Fibroblast of skin of left quadriceps (primary cell): ENCODE data around the gene PSMG3.
"Not testable (repeated sequence)": the region's sequence is repeated elsewhere in the genome, so short reads cannot be mapped to it uniquely, and the experiment has no call there.

ENCODE experiments used
- DNase-seq, 2 experiments: peaks; one replicate each; pipeline ENCODE4 v3.0.0-alpha.2; 2013; ENCODE audit warnings: low read depth in 2 of 2

The PSMG3 gene

DNA sequence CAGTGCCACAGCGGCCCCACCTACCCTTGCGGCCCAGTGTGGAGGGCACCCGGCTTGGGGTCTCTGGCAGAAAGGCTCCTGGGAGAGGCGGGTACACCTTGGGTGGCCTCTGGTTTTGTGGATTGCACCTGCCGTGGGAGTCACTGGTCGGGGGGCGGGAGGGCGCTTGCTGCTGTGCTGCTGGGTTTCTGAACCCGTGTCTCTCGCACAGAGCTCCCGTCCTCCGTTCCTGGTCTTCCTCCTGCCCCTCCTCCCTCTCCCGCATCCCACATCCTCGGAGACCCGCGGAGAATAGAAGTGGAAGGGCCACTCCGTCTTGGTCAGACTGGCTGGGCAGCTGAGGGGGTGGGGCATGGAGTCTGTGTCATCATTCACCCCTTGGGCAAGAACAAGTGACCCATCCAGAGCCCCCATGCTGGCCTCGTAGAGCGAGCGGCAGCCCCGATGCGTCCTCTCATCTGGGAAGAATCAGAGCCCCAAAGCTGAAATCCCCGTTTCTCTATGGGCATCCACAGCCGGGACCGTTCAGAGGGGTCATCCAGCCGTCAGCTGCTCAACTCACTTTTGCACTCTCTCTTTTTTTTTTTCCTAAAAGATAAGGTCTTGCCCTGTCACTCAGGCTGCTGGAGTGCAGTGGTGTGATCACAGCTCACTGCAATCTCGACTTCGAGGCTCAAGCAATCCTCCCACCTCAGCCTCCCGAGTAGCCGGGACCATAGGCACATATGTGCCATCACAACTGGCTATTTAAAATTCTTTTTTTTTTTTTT is 35.3 kb downstream of the PSMG3 start:
- no peak for DNase-seq

DNA sequence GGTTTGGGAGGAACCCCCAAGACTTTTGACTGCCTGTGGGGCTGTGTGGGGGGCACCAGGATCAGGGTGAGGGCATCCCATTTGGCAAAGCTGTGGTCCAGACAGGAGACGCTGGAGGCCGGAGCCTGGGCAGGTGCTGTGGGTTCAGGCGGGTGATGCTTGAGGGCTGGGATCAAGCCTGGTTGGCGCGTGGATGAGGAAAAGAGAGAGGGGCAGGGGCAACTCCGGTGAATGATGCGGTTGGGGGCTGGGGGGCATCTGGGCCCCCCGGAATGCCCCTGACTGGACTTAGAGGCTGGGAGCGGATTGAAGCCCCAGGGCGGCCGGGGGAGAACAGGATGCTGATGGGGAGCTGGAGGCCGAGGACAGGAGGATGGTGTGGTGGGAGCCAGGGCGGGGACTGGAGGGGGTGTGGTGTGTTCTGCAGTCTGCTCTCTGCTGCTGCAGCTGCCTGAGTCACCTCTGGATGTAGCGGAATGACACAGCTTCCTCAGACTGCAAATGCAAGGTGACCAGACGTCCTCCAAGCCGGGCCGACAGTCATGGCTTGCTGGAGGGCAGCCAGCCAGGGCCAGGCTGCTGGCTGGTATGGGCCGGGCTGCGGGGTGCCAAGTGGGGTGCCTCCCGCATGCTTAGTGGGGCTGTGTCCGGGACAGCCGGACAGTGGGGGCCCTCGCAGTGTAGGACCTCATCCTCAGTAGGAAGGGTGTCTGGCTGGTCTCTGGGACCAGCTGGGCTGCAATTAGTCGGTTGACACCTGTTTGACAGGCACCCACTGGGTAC is 36.1 kb downstream of the PSMG3 start:
- DNase-seq: peak in 1 of 2 experiments; percentile 18

DNA sequence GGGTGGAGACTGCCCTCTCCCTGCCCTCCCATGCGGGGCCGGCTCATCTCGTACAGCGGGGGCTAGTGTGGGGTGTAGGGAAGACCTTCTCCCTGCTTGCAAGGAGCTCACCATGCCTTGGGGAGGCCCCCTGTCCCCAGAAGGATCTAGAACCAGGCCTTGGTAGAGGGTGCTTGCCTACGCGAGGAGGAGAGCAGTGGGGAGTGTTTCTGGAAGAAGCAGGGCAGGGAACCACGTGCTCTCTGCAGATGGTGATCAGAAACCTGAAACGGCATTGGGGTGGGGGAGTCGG is 36.6 kb downstream of the PSMG3 start:
- DNase-seq: no peak

DNA sequence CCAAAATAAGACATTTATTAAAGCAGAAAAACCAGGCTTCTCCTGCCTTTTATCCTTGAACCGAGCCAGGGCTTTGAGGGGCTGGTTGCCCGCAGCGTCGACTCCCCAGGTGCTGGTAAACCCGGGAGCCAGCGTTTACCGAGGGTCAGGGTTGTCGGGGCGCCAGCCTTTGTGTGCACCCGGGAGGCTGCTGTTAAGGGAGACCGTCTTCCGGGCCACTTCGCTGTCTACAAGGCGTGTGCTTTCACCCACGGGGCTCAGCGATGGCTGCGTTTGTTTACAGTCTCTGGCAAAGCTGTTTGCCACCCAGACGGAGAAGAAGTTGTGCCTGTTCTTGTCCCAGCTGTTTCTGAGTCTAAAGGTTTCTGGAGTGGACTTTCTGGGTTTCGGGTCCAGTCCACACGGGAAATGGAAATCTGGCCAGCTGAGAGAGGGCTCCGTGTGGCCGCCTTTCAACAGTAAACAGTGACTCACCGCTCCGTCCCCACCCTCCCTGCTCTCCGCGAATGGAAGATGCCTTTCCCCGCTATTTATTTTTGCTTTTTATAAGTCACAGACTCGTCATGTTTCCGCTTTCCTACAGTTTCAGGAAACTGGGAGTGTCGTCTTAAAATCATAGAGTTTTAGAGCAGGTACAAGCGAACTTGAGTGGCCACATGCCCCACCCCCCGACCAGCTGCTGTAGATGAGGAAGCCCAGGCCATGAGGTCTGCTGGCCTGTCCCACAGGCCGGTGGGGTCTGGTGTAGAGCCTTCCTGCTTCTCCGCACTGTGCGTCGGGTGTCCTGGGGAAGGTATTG is 37.2 kb downstream of the PSMG3 start:
- DNase-seq: peak; percentile 40 to 46

DNA sequence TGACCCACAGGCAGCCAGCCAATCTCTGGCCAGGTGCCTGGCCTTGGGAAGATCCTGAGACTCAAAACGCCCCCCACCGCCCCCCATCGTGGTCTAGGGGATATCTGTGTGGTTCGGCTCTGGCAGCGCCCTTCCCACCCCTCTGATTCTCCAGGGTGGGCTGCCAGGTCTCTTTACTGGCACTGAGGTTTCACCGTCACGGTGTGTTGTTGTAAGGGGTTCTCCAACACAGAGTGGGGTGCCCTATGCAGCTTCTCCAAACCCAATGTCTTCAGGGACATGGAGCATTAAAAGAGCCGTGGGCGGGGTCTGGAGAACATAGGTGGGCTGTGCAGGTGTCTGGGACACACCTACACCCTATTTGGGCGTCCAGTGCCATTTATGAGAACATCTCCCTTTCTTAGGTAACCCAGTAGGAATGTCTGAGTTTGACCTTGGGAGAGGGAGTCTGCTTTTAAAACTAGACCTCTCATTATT is 37.8 kb downstream of the PSMG3 start:
- no peak for DNase-seq

DNA sequence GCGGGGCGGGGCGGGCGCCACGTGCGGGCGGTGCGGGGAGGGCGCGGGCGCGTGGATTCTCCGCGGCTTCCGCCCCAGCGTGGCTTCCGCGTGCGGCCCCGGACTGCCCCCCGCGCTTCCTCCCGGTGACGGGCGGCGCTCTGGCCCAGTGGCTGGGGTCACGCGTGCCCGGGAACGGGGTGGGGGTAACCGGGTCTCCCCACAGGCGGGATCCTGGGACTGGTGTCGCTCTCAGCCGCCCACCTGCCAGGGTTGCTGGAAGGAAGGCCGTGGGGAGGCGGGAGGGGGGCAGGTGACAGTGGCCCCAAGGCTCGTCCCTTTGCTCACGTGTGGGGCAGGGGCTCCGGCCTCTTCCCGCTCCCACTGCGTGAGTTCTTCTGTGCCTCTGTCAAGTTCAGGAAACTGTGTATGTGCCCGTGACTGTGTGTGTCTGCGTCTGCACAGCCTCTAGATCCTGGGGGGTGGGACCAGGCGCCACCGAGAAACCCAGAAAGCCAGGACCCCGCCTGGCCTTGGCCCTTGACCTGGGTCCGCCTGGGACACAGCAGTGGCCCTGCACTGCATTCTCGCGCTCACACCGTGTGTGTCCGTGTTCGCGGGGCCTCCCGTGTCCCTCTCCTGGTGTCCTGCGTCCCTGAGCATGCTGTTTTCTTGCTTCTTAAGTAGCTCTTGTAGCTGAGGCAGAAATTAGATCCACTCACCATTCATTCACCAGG is 38.4 kb downstream of the PSMG3 start:
- no peak for DNase-seq

DNA sequence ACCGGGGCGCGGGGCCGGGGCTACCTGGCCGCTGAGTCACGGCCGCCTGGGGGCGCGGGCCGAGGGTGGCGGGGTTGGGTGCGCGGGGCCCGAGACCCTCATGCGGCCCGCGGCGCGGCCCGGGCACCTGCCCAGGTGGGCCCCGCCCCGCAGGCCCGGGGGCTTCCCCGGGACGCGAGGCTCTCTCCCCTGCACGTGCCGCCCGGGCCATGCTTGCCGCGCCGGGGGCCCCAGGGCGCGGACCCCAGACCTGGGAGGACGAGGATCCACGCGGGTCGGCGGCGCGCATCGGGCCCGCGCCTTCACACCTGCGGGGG is 38.9 kb downstream of the PSMG3 start:
- DNase-seq: no peak

DNA sequence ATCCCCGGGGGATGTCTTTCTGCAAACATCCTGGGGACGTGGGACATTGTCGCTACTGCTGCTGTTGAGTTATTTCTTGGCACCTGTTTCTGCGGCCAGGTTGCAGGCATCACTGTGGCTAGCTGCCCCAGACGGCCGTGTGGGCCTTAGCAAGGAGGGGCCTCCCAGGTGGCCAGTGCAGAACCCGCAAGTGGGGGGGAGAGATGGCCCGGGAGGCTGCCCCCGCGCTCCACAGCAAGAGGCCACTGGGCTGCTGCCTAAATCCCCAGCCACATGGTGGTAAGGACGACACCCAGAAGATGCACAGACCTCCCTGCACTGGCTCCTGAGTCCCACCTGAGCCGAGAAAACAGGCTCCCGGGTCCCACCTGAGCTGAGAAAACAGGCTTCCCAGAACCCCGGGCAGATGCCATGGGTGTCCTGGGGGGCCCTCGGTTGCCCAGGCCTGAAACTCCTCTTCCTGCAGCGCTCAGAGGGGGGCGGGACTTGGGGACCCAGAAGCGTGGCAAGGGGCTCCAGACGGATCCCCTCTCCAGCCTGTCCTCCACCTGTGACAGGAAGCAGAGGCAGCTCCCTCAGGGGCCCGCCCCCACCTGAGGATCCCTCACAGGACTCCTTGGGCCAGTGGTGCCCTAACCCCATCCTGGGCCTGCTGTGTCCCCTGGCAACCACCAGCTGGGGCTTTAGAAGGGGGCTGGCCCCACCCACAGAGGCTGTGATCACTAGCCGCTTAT is 40.3 kb downstream of the PSMG3 start:
- no peak for DNase-seq

DNA sequence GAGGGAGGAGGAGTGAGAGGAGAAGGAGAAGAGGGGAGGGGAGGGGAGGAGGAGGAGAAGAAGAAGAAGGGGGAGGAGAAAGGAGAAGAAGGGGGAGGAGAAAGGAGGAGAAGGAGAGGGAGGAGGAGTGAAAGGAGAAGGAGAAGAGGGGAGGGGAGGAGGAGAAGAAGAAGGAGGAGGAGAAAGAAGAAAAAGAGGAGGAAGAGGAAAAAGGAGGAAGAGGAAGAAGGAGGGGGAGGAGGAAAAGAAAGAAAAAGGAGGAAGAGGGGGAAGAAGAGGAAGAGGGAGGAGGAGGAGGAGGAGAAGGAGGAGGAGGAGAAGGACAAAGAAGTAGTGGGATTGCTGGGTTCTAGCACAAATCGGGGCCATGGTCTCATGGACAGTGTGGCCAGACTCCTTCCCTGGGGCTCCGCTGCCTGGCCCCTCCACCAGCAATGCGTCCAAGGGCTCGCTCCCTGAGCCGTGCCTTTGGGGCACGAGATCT is 43.5 kb downstream of the PSMG3 start:
- DNase-seq: no peak

DNA sequence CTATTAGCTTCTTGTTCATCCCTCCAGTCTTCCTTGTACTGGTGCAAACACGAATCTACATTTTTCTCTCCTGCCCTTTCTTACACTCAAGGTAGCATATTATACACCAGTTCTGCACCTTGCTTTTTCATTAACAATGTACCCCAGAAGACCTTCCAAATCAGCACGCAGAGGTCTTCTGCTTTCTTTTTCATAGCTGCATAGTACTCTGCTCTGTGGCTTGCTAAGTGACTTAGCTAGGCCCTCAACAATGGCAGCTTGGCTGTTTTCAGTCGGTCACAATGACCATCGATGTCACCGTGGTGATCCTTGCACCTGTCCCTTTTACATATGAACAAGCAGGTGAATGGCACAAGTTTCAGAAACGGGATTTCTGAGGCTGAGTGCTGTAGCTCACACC is 44.4 kb downstream of the PSMG3 start:
- DNase-seq: no peak

DNA sequence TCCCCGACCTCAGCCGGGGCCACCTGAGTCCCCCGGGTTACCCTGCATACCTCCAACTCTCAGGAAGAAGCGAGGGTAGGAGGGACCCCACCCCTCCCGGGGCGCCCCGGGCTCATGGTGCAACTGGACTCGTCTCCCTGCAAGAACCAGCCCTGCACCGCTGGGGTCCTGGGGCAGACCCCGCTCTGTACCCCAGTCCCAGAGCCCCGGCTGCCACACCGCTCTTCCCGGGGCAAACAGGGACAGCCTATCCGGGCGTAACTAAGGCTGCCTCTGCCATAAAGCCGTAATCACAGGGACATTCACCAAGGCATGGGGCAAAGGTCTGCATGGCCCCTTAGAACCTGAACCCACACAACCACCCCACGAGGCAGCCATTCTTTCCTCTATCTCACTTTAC is 46.0 kb downstream of the PSMG3 start:
- no peak for DNase-seq

DNA sequence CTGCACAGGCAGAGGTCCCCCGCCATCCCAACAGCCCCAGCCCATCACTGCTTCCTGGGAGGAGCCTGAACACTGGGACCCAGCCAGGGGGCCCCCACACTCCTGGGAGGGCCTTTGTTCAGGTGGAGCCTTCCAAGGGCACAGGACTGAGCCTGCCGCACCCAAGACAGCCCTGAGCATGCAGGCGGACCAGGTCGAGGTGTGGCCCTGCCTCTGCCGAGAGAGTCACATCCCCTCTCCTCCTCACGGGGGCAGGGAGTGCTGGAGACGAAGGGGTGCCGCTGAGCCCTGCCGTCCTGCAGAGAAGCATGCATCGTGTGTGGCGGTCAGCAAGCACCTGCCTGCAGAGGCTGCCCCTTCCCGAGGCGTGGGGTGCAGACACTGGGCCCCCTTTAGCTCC is 46.6 kb downstream of the PSMG3 start:
- DNase-seq: no peak

DNA sequence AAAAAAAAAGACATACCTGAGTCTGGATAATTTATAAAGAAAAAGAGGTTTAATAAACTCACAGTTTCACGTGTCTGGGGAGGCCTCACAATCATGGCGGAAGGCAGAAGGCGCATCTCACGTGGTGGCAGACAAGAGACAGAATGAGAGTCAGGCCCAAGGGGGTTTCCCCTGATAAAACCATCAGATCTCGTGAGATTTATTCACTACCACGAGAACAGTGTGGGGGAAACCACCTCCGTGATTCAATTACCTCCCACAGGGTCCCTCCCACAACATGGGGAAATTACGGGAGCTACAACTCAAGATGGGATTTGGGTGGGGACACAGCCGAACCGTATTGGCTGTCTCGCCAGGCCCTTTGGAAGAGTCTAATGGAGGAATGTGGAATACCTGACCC is 48.4 kb downstream of the PSMG3 start:
- no peak for DNase-seq

DNA sequence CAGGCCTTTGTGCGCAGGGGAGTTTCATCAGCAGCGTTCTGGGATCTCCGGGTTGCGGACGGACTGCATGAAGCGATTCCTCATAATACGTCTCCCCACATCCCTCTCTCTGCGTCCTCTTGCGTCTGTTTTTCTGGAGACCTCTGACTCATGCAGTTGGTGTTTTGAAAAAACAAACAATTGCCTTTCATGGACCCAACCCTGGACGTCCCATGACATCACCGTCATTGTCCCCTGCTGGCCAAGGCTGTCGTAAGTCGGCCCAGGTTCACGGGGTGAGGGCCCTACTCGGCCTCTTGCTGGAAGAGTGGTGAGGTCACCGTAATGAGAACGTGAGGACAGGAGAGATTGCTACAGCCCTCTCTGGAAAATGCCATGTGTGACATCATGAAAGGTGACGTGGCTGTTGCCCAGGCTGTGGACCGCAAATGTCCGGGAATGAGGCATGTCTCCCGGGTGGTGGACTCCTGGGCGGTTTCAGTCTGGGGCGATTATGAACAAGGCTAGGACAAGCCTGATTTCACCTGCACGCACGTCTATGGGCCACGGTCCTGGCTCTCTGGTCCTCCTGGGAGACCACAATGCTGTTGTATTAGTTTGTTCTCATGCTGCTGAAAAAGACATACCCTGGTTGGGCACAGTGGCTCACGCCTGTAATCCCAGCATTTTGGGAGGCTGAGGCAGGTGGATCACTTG is 49.1 kb downstream of the PSMG3 start:
- no peak for DNase-seq

DNA sequence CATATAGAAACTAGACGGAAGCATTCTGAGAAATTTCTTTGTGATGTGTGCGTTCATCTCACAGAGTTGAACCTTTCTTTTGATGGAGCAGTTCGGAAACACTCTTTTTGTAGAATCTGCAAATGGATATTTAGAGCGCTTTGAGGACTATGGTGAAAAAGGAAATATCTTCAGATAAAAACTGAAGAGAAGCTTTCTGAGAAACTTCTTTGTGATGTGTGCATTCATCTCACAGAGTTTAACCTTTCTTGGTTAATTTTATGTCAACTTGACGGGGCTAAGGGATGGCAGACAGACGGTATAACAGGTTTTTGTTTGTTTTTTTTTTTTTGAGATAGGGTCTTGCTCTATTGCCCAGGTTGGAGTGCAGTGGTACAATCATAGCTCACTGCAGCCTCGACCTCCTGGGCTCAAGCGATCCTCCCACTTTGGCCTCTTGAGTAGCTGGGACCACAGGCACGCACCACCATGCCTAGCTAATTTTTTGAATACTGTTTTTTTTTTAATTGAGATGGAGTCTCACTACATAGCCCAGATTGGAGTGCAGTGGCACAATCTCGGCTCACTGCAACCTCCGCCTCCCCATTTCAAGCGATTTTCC is 50.4 kb downstream of the PSMG3 start:
- not testable (repeated sequence) for DNase-seq
